HG03378 (cell line): ENCODE results near the gene IVD.

Experiments
- ATAC-seq: cut with Tn5 transposase; IDR thresholded peaks from one replicate; pipeline ENCODE4 v1.9.1; 2021; ENCODE audit warnings: mild to moderate bottlenecking, moderate library complexity; ENCODE audit not compliant: unreplicated experiment

IVD gene

DNA sequence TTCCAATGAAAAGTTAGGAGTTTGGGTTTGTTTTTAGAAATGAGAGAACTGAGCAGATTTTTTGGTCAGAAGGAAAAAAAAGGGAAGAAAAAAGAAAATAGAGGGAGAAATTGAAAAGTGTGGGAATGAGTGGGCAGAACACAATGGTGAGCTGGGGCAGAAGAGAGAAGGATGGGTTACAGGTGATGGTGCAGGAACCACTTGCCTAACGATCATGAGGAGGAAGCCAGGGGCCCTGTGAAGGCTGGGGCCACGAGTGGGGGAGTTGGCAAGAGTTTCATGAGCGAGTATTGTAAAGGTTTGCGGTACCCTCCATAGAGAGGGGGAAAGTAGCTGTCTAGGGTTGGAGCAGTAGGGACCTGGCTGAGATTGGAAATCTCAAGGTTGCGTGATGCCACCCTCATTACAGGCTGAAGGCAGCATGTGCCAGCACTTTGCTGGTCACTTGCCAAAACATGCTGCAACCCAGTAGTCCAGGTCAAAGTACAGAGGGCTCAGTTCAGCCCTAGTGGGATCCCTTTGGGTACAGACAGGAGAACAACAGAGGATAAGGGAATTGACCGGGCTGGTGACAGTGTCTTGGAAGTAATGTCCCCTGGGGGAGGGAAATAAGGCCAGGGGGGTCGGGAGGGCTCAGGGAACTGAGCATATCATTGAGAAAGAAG, 6.6 kb downstream of the IVD start:
- ATAC-seq = no peak

DNA sequence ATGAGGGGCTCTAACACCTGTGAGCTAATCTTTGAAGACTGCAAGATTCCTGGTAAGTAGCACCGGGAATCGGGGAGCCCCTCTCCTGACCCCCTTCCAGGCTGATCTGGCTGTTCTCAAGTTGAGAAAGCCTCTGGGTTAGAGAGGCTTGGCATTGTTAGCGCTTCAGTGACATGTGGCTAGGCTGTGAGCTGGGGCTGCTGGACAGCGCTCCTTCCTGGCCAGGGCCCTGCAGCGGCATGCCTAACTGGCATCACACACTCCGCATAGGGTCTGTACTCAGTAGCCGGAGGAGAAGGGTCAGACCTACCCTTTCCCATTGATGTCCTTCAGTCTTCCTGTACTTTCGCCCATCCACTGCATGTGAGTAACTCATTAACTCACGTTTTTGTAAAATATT, 7.4 kb downstream of the IVD start:
- no peak for ATAC-seq

DNA sequence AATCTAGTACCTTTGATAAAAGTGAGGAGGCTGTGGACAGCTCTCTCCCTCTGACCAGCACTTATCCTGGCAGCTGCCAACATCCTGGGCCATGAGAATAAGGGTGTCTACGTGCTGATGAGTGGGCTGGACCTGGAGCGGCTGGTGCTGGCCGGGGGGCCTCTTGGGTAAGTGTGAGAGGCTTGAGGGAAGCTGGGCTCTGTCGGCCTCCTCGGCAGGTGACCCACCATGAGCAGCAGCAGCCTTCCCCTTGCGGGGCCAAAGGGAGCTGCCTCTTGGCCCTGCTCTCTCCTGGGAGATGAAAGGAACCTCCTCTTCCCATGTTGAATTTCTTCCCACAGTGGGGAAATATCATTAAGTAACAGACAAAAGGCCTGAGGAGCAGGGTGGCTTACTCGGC, 9.2 kb downstream of the IVD start:
- ATAC-seq = no peak

DNA sequence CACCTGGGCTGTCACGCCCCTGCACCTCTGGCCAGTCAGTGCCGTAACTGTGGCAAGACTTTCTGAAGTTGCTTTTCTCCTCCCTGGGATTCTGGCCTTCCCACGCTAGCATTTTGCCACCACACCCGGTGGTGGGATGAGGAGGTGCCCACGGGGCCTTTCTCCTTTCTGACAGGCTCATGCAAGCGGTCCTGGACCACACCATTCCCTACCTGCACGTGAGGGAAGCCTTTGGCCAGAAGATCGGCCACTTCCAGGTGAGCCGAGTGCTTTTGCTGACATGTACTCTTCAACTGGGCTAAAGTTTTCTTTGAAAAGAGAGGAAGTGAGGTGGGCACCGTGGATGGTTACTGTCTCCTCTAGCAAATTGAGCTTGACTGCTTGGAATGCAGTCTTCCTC, 9.6 kb downstream of the IVD start:
- ATAC-seq = no peak

GRCh38 chr15:40416056-40416455, 10.5 kb downstream of the IVD start:
- no peak for ATAC-seq

DNA sequence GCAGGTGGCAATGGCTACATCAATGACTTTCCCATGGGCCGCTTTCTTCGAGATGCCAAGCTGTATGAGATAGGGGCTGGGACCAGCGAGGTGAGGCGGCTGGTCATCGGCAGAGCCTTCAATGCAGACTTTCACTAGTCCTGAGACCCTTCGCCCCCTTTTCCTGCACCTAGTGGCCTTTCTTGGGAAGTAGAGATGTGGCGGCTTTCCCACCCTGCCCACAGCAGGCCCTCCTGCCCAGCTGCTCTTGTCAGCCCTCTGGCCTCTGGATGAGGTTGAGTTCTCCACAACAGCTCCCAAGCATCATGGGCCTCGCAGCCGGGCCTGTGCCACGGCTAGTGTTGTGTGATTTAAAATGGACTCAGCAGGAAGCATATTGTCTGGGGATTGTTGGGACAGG, 12.5 kb downstream of the IVD start:
- ATAC-seq = no peak

DNA sequence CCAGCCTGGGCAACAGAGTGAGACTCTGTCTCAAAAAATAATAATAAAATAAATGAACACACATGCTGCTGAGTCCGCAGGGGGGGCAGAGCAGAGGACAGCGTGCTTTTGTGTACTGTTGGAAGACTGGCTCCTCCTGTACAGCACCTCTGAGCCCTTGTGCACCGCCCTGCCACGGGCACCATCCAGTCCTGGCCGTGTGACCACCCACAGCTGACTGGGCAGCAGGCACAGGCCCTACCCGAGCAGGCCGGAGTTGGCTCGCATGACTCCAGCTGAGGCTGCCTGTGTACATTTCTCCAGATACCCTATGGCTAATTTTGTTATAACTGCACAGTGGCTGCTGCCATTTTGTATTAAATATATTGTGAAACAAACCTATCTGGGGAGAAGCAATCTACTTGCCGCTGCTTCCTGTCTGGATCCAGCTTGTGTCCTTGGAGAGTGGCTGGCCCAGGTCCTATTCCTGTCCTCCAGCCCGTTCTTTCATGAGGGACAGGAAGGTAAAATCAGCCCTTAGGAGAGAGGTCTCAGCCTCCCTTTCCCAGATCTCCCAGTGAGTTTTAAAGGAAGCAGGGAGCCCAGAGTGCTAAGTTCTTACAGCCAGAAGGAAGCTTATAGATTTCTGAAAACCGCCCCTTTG, 14.6 kb downstream of the IVD start:
- ATAC-seq = no peak

DNA sequence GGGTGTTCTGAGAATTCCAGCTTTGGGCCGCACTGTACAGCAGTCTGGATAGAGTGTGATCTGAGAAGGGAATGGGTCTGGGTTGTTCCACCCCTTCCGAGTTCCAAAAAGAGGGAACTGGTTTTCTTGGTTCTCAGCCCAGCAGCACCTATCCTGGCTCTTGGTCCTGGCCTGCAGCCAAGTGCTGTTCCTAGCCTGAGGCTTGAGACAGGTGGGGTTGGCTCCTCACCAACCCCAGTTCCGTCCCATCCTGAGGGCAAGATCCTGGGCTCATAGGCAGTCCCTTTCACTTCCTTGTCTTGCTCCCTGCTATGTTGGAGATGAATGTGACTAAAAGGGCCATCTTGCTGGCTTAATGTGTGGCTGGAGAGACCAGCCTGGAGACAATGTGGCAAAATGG, 15.2 kb downstream of the IVD start:
- ATAC-seq = no peak

- ATAC-seq = no peak
These were observed 15.9 kb downstream of the IVD start for GRCh38 chr15:40421246-40422157.

GRCh38 chr15:40424483-40425115, 19.0 kb downstream of the IVD start:
- no peak for ATAC-seq

- ATAC-seq = no peak
These were observed 20.1 kb downstream of the IVD start for GRCh38 chr15:40425681-40426080.

- no peak for ATAC-seq
These were observed 21.6 kb downstream of the IVD start for GRCh38 chr15:40427188-40427587.

DNA sequence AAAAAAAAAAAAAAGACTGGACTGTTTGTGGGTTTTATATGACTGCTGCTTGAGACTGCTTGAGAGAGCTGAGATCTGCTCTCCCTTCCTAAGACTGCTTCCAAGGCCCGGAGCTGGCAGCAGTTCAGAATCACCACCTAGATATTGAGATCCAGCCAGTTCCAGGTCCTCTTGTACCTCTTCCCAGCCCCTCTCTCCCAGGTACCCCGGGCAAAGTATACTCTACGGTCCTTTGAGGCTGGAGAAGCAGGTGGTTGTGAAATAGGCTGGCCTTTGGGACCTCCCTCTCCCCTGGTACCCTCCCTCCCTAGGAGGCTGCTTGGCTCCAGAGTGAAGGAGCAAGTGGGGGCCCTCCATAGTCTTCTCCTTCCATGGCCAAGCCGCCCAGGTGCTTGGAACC, 22.6 kb downstream of the IVD start:
- ATAC-seq = no peak

DNA sequence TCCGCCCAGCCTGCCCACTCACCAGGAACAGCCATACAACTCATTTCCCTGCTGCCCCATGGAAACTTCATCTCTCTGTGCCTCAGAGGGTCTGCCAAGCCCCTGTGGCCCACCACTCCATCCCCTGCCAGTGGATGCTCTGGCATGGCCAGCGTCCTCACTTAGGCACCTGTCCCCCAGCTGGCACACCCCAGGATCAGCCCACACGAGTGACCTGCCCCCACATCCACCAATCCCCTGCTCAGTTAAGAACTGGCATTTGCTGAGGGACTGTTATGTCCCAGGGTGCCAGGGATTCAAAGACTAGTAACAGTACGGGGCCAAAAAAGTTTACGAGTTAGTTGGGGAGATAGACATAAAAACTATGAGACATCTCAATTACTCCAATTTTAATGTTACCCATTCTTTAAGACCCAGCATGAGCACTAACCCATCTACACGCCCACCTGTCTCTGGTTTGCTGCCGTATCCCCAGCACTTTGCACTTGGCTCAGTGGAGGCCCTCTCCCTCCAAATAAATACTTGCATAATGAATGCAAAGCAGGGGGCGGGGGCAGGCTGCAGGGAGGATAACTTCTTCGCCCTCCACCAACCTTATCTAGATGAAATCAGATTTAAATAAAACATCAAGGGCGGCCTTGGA, 23.6 kb downstream of the IVD start:
- ATAC-seq = no peak

- ATAC-seq = no peak
These were observed 24.7 kb downstream of the IVD start for GRCh38 chr15:40430271-40430805.

GRCh38 chr15:40435023-40435709, 29.6 kb downstream of the IVD start:
- ATAC-seq = no peak

- ATAC-seq = no peak
These were observed 30.1 kb downstream of the IVD start for GRCh38 chr15:40435710-40436089.

DNA sequence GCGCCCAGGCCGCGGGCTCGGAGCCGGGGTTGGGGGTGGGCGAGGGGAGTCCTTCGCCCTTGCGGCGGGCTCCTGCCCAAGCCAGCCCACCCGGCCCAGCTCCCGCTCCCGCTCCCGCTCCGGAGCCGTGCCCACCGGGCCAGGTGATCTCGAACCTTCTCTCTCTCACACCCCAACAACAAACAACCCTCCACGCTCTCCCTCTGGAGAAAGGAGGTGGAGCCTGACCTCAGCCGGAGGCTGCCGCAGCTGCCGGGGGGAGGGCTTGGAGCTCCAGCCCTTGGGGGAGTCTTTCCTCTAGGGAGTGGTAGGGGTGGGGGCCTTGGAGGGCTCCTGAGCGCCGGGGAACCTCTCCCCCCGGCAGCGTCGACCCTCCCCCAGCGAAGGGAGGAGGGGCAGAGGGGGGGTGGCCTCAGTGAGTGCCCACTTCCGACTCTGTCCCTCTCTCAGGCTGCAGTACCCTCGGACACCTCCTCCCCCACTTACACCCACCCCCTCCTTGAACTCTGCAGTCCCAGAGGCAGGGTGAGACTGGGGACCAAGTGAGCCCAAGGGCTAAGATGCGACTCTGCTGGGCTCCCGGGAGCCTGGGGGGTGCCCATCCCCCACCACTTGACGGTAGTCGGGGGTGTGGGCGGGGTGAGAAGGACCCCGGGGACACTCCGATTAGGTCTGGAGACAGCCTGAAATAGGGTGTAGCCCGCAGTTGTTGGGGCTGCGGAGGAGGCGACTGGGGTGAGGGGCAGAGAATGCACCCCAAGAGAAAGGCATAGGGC, 30.7 kb downstream of the IVD start:
- ATAC-seq = no peak
